ENCODE data around the gene HOTAIR.
A peak's percentile ranks its signal among the peaks of the same experiment; 100 is the strongest.

Gene HOTAIR

DNA sequence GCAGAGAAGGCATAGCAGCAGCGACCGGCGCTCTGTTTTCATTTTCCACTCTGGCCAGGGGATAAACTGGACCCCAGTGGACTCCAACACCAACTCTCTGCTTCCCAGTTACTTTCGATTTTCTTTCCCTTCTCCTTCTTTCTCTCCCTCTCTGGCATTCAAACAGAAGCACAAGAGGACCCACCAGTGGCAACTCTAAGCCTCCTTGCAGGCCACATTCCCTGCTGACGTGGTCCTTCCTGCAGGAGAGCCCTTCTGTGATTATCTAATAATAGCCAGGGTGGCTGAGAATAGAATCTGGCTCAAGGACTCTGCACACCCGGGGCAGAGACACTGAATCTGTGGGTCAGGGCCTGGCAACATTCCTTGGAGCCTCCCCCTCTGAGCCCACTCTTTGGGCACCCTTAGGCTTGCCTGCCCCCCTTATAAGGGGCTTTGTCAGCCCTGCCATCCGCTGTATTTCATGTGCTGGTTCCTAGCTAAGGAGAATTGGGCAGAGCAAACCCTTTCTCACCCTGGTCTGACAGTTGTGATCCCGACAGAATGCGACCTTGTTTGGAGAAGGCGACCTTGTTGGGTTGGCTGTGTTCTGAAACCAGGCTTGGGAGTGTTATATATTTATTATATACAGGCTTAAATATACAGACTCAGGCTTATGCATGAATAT is 45.3 kb upstream of the HOTAIR start:
- peak overlapping the region; percentile 38 for H3K4me3 ChIP-seq (ENCODE audit: control insufficient read depth, low read depth, low read length)
- DNase-seq (ENCODE audit: low read depth) = no peak
- TF ChIP-seq, protein P1, sequence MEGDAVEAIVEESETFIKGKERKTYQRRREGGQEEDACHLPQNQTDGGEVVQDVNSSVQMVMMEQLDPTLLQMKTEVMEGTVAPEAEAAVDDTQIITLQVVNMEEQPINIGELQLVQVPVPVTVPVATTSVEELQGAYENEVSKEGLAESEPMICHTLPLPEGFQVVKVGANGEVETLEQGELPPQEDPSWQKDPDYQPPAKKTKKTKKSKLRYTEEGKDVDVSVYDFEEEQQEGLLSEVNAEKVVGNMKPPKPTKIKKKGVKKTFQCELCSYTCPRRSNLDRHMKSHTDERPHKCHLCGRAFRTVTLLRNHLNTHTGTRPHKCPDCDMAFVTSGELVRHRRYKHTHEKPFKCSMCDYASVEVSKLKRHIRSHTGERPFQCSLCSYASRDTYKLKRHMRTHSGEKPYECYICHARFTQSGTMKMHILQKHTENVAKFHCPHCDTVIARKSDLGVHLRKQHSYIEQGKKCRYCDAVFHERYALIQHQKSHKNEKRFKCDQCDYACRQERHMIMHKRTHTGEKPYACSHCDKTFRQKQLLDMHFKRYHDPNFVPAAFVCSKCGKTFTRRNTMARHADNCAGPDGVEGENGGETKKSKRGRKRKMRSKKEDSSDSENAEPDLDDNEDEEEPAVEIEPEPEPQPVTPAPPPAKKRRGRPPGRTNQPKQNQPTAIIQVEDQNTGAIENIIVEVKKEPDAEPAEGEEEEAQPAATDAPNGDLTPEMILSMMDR (IDR thresholded peaks at IDR 0.05; ENCODE audit: control insufficient read depth, insufficient read depth, low read depth, low read length, missing control alignments) = no peak

DNA sequence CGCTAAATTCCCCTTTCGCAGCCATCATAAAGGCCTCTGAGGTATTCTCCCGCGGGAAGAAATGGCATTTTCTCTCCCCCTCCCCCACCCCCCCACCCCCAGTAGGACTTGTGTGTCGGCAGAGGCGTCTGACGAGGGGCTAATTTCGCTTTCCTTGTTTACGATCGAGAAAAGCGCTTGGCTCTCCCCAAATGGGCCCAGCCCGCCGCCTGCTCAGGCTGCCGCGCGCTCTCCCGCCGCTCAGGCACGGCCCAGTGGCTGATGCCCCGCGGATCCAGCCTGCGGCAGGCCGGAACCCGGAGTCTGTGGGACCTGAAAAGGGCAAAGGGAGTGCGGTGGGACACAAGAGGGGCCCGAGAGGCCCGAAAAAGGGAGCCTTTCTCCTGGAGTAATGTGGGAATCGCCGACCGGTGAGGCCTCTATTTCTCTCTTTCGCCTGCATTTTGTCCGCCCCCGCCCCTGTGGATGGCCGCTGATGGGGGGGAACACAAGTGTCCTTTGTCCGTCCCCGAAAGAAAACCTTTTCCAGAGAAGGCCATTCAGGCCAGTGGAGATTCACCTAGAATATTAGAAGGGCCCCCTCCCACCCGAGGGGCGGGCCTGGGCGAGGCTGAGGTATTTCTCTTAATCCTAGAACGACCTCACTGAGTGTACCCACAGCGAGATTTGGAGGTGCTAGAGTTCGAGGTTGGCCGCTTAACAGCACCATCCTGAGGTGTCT is 44.5 kb upstream of the HOTAIR start:
- DNase-seq (ENCODE audit: low read depth) = no peak
- peak overlapping the region; percentile 77 for H3K4me3 ChIP-seq (ENCODE audit: control insufficient read depth, low read depth, low read length)
- TF ChIP-seq, protein P1 (IDR thresholded peaks at IDR 0.05; ENCODE audit: control insufficient read depth, insufficient read depth, low read depth, low read length, missing control alignments) = no peak

DNA sequence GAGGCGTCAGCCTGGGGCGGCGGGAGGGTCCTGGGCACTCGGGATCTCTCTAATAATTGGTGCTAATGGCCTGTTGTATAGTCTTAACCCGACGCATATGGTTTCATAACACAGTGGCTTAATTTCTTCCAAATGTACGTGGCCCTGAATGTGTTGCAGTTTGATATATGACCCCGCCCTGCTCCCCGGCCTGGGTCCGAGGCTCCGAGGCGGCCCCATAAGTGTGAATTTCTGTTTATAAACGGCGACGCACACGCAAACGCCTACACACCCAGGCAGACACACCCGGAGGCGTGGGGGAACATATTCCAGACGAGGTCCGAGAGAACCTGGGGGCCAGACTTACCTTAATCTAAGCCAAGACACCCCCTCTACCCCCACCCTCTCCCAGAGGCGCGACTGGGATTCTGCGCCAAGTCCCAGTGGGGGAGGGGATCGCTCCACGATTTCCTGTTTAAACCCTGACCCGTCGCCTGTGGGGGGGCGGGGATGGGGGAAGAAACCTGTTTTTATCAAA is 43.8 kb upstream of the HOTAIR start:
- peak overlapping the region; percentile 77 for H3K4me3 ChIP-seq (ENCODE audit: control insufficient read depth, low read depth, low read length)
- no peak for DNase-seq (ENCODE audit: low read depth)
- TF ChIP-seq, protein P1 (IDR thresholded peaks at IDR 0.05; ENCODE audit: control insufficient read depth, insufficient read depth, low read depth, low read length, missing control alignments) = no peak

DNA sequence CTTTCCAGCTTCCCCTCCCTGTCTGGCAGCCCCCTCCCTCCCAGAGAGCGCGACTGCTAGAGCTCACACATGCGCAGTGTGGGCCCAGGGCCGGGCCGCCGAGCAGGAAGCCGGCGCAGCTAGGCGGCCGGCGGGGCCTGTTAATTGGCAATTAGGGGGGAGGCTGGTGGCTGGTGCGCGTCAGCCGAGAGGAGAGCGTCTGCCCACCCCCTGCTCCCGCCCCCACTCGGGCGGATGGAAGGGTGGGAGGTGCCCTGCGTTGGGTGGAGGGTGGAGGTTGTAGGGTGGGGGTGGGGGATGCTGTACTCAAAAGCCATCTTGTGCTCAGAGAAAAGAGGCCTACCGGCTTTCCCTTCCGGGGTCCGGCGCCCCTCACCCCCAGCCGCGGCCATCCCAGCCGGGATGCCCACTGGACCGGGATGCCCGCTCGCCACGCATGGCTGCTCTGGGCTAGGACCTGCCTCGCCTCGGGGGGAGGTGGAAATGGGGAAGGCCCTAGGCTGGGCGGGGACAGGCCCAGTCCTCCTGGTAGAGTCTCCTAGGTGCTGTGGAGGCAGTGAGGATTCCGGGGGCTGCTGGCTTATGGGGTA is 43.2 kb upstream of the HOTAIR start:
- peak; percentile 68 for DNase-seq (ENCODE audit: low read depth)
- TF ChIP-seq, protein P1 (IDR thresholded peaks at IDR 0.05; ENCODE audit: control insufficient read depth, insufficient read depth, low read depth, low read length, missing control alignments) = no peak
- peak overlapping the region; percentile 77 for H3K4me3 ChIP-seq (ENCODE audit: control insufficient read depth, low read depth, low read length)

DNA sequence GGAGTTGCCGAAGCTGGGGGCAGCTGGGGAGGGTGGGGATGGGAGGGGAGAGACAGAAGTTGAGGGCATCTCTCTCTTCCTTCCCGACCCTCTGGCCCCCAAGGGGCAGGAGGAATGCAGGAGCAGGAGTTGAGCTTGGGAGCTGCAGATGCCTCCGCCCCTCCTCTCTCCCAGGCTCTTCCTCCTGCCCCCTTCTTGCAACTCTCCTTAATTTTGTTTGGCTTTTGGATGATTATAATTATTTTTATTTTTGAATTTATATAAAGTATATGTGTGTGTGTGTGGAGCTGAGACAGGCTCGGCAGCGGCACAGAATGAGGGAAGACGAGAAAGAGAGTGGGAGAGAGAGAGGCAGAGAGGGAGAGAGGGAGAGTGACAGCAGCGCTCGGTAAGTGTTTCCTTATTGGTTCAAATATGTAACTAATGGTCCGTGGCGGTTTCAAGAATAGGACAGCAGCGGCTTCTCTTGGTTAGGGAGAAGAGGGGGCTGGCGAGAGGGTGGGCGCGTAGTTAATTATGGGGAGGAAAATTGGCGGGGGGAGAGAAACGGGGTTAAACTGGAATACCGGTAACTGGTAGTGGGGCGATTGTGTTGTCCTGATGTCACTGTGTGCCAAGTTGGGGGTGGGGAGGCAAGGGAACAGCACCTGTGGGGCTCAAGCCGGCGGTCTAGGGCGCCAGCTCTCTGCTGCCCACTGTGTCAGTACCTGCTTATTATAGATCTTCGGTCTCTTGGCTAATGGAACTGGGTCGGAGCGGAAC is 42.5 kb upstream of the HOTAIR start:
- DNase-seq (ENCODE audit: low read depth) = no peak
- TF ChIP-seq, protein P1 (IDR thresholded peaks at IDR 0.05; ENCODE audit: control insufficient read depth, insufficient read depth, low read depth, low read length, missing control alignments) = no peak
- peak overlapping the region; percentile 77 for H3K4me3 ChIP-seq (ENCODE audit: control insufficient read depth, low read depth, low read length)

DNA sequence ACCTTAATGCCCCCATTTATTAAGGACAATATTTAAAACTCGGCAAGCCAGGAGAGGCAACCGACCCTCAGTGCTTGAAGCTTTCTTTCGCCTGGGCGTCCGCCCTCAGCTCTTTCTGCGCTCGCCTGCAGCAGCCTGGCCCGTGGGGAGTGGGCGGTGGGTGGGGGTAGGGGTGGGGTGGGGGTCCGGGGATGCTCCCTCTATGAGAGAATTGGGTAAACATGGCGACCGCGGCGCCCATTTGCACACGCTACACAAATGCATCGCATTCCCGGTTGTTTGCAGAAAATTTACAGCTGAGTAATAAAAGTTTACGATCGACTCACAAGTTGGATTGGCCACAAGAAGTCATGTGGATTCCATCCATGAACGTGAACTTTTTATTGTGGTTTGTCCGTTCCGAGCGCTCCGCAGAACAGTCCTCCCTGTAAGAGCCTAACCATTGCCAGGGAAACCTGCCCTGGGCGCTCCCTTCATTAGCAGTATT is 41.8 kb upstream of the HOTAIR start:
- DNase-seq (ENCODE audit: low read depth) = peak; percentile 73
- H3K4me3 ChIP-seq (ENCODE audit: control insufficient read depth, low read depth, low read length) = peak overlapping the region; percentile 77
- TF ChIP-seq, protein P1 (IDR thresholded peaks at IDR 0.05; ENCODE audit: control insufficient read depth, insufficient read depth, low read depth, low read length, missing control alignments) = no peak

All from AG09309 (cell line).